Common myeloid progenitor, CD34-positive (primary cell): ENCODE results near the gene PLBD1.

ENCODE experiments used
- CTCF ChIA-PET: fragments of 350-600 bp; sonication (Branson Sonifier 250); formaldehyde crosslinking; loops from one replicate; lab custom pipeline; 2021; ENCODE audit warnings: antibody characterized with exemption; lab: Charles Lee
- POLR2A ChIA-PET: fragments of 350-600 bp; sonication (Branson Sonifier 250); formaldehyde crosslinking; loops from one replicate; lab custom pipeline; 2021; ENCODE audit warnings: antibody characterized with exemption; lab: Charles Lee
- DNase-seq, 3 donors: peaks; one replicate each; pipeline versions ENCODE4 v3.0.0 to v3.0.0-alpha.2; 2013
- H3K27ac ChIP-seq, 2 experiments: 1 replicate in 1 of 2; 2 replicates in 1 of 2; pipeline ENCODE4 v1.7.0; 2013; ENCODE audit warnings: inconsistent platforms in 2 of 2, low read length in 2 of 2, mild to moderate bottlenecking in 2 of 2, low read depth in 1 of 2, moderate library complexity in 1 of 2; ENCODE audit not compliant: severe bottlenecking in 2 of 2, insufficient read depth in 1 of 2, poor library complexity in 1 of 2
- H3K27me3 ChIP-seq, 5 experiments: replicated peaks in 2 of 5; 1 replicate in 3 of 5; 2 replicates in 2 of 5; pipeline versions ENCODE4 v1.6.1 to v1.7.0; 2013; ENCODE audit warnings: low read length in 4 of 5, mild to moderate bottlenecking in 2 of 5, moderate library complexity in 2 of 5, inconsistent platforms in 1 of 5; ENCODE audit not compliant: insufficient read depth in 5 of 5, control insufficient read depth in 4 of 5
- H3K36me3 ChIP-seq, 4 experiments: 1 replicate in 2 of 4; 2 replicates in 2 of 4; pipeline versions ENCODE4 v1.6.1 to v1.7.0; 2013; ENCODE audit warnings: low read length in 3 of 4, control low read depth in 1 of 4, mild to moderate bottlenecking in 1 of 4; ENCODE audit not compliant: control insufficient read depth in 4 of 4, insufficient read depth in 4 of 4
- H3K4me1 ChIP-seq, 4 experiments: 1 replicate in 3 of 4; 2 replicates in 1 of 4; pipeline versions ENCODE4 v1.6.1 to v1.7.1; 2013; ENCODE audit warnings: low read length in 3 of 4, mild to moderate bottlenecking in 3 of 4, control low read depth in 1 of 4, inconsistent platforms in 1 of 4, moderate library complexity in 1 of 4; ENCODE audit not compliant: control insufficient read depth in 4 of 4, insufficient read depth in 4 of 4; ENCODE audit errors: control extremely low read depth in 1 of 4
- H3K4me3 ChIP-seq, 7 experiments: 1 replicate in 4 of 7; 2 replicates in 3 of 7; pipeline versions ENCODE4 v1.5.1 to v1.7.0; 2013; ENCODE audit warnings: mild to moderate bottlenecking in 7 of 7, low read length in 6 of 7, moderate library complexity in 6 of 7, inconsistent platforms in 2 of 7, low read depth in 2 of 7, control low read depth in 1 of 7; ENCODE audit not compliant: insufficient read depth in 4 of 7, control insufficient read depth in 1 of 7; ENCODE audit errors: extremely low read depth in 1 of 7
- H3K9me3 ChIP-seq, 5 experiments: 1 replicate in 4 of 5; 2 replicates in 1 of 5; pipeline versions ENCODE4 v1.6.1 to v1.7.1; 2013; ENCODE audit warnings: low read length in 4 of 5, mild to moderate bottlenecking in 2 of 5, inconsistent platforms in 1 of 5, low read depth in 1 of 5, moderate library complexity in 1 of 5; ENCODE audit not compliant: control insufficient read depth in 4 of 5, insufficient read depth in 2 of 5; ENCODE audit errors: control extremely low read depth in 1 of 5
- WGBS: methylation state at CpG from one replicate; pipeline ENCODE4 v1.1.5; 2013; ENCODE audit not compliant: insufficient coverage; 5-methylcytosine and 5-hydroxymethylcytosine counted together

PLBD1 gene

DNA sequence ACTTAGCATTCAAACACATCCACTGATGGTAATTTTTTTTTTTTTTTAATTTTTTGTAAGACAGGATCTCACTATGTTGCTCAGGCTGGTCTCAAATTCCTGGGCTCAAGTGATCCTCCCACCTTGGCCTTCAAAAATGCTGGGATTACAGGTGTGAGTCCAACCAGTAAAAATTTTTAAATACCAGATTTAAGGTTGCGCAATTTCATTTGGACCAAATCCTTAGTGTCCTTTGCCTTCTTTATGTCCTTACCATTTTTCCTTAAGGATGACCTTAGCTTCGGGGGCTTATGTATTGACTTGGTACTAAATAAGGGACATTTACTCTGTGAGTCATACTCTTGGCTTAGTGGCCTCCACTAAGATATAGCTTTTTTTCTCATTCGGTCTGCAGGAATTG lies 4.1 kb upstream of the PLBD1 start:
- CTCF ChIA-PET: interaction anchor here (0.6 to 1.4 kb wide), 5 partner anchors 17 to 231 kb away, joined by 3 to 4 read pairs (median 3); no protein-coding TSS in a partner anchor
- POLR2A ChIA-PET: no interaction called here

DNA sequence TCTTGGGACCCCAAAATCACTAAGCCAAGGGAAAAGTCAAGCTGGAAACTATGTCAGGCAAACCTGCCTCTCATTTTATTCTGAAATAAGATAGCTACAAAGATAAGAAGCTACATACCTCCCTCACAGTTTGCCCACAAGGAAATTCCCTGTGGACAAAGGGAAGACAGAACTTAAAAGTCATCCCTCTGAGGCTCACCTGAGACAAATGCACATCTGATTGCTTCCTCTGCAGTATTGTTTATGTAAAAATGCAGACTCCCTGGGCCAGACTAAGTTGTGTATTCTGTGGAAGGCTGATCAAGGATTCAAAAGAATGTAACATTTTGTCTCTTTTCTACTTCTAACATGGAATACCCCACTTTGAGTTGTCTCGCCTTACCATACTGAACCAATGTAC lies 2.5 kb upstream of the PLBD1 start:
- DNase-seq: no peak
- no peaks in the 10 kb centered on the region for H3K36me3 ChIP-seq
- ChIA-PET CTCF (interaction anchor here (1.0 to 1.4 kb wide), 3 partner anchors 10 to 48 kb away, joined by 3 read pairs; no protein-coding TSS in a partner anchor), POLR2A (no interaction called here)
- peaks cover 3 to 15% (median 10%) of the 10 kb centered on the region in 4 experiments for H3K4me1 ChIP-seq
- no peak overlapping the region for H3K27ac ChIP-seq
- 100% methylated on average over 1 of the region's 1 CpG for WGBS
- H3K27me3 ChIP-seq: peaks cover 2 to 70% (median 22%) of the 10 kb centered on the region in 5 experiments
- no peaks in the 10 kb centered on the region for H3K9me3 ChIP-seq
- no peak overlapping the region for H3K4me3 ChIP-seq

More for the DNA sequence above, 4.1 kb upstream of the PLBD1 start:
- H3K4me1 ChIP-seq: peaks cover 0 to 17% (median 10%) of the 10 kb centered on the region in 4 experiments
- H3K4me3 ChIP-seq: no peak overlapping the region
- H3K36me3 ChIP-seq: no peaks in the 10 kb centered on the region
- peaks cover 2 to 66% (median 17%) of the 10 kb centered on the region in 5 experiments for H3K27me3 ChIP-seq
- H3K9me3 ChIP-seq: no peaks in the 10 kb centered on the region
- DNase-seq: no peak
- 100% methylated on average over 2 of the region's 3 CpGs for WGBS
- no peak overlapping the region for H3K27ac ChIP-seq

DNA sequence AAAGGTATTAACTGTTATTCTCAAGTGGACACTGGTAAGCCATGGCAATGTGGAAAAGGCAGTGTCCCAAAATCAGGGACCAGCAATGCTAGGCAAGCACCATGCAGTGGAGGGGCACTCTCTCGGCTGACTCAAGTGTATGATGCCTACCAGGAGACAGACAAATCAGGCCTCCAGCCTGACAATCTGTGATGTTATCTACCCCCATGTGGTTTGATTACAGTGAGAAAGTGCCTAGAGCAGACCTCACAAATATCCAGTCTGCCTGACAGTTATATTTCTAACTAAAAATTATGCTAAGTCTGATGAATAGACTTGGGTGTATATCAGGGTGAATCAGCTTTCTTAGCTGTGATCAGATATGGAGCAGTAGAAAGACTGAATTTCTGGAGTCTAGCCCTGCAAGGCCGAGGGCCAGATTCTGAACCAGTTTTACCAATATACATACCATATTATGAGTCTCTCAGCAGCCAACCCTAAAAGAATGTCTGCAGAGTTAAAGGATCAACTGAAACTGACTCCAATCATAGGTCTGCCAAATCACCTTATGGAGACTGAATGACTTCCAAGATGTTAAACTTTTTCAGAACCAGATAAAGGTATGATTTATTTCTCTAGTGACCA lies 3.2 kb downstream of the PLBD1 start:
- ChIA-PET CTCF (no interaction called here), POLR2A (no interaction called here)
- 100% methylated on average over 2 of the region's 2 CpGs for WGBS
- no peaks in the 10 kb centered on the region for H3K36me3 ChIP-seq
- H3K27me3 ChIP-seq: peaks cover 0 to 38% (median 15%) of the 10 kb centered on the region in 5 experiments
- H3K4me3 ChIP-seq: no peak overlapping the region
- H3K4me1 ChIP-seq: peaks cover 4 to 10% (median 10%) of the 10 kb centered on the region in 4 experiments
- H3K27ac ChIP-seq: no peak overlapping the region
- DNase-seq: no peak
- no peaks in the 10 kb centered on the region for H3K9me3 ChIP-seq

DNA sequence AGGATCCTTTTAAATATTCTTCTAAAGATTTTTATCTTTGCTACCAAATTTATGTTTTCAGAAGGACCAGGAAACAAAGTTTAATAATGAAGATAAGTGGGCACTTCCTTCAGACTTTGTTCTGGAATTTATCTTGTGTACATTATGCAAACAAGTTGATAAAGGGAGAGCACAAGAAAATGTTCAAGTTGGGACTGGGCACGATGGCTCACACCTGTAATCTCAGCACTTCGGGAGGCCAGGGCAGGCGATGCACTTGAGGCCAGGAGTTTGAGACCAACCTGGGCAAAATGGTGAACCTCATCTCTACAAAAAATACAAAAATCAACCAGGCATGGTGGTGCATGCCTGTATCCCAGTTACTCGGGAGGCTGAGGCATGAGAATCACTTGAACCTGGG lies 4.6 kb downstream of the PLBD1 start:
- Histone ChIP-seq H3K9me3 (no peaks in the 10 kb centered on the region), H3K27ac (no peak overlapping the region), H3K4me3 (no peak overlapping the region), H3K4me1 (peaks cover 13 to 21% (median 15%) of the 10 kb centered on the region in 4 experiments), H3K36me3 (no peaks in the 10 kb centered on the region), H3K27me3 (peaks cover 0 to 26% (median 11%) of the 10 kb centered on the region in 5 experiments)
- ChIA-PET POLR2A (no interaction called here), CTCF (no interaction called here)
- 87% methylated on average over 4 of the region's 4 CpGs for WGBS
- no peak for DNase-seq

DNA sequence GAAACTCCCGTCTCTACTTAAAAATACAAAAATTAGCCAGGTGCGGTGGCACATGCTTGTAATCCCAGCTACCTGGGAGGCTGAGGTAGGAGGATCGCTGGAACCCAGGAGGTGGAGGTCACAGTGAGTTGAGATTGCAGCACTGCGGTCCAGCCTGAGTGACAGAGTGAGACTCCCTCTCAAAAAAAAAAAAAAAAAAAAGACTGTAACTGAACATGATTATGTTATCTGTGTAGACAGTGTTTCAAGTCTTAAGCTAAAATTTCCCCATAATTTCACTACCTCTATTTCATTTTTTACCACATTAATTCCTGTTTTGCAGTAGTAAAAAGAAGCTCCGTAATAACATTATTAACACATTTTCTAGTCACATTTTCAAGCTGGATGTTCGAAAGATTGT lies 5.4 kb downstream of the PLBD1 start:
- Histone ChIP-seq H3K4me3 (no peak overlapping the region), H3K36me3 (no peaks in the 10 kb centered on the region), H3K27me3 (peaks cover 0 to 19% (median 7%) of the 10 kb centered on the region in 5 experiments), H3K9me3 (no peaks in the 10 kb centered on the region), H3K27ac (no peak overlapping the region), H3K4me1 (peaks cover 7 to 14% (median 12%) of the 10 kb centered on the region in 4 experiments)
- ChIA-PET POLR2A (no interaction called here), CTCF (interaction anchor here (0.6 kb wide), 1 partner anchor 751 kb away, joined by 3 read pairs; no protein-coding TSS in a partner anchor)
- DNase-seq: no peak
- 94% methylated on average over 3 of the region's 6 CpGs for WGBS

DNA sequence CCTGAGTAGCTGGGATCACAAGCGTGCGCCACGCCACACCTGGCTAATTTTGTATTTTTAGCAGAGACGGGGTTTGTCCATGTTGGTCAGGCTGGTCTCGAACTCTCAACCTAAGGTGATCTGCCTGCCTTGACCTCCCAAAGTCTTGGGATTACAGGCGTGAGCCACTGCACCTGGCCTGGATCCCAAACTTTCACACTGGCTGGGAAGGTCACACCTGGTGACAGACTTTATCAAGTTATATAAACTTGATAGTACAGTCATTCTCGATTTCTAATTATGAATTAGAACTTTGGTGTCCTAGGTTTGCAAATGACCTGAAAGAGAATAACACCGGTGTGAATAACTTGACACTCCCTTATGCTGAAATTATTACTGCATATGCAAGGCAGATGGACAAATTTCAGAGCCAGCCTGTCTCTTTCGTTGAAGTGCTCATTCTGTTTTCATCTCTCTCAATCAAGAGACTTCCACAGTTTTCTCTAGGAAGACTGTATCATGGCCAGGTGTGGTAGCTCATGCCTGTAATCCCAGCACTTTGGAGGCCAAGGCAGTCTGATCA lies 5.9 kb downstream of the PLBD1 start:
- Histone ChIP-seq H3K9me3 (no peaks in the 10 kb centered on the region), H3K27me3 (peaks cover 0 to 14% (median 7%) of the 10 kb centered on the region in 5 experiments)
- POLR2A ChIA-PET: no interaction called here

More for the DNA sequence above, 5.9 kb downstream of the PLBD1 start:
- H3K4me3 ChIP-seq: no peak overlapping the region
- no peak overlapping the region for H3K27ac ChIP-seq
- CTCF ChIA-PET: interaction anchor here (0.6 to 1.4 kb wide), 2 partner anchors 26 to 752 kb away, joined by 3 read pairs; no protein-coding TSS in a partner anchor
- WGBS: over 99% methylated on average over 9 of the region's 9 CpGs
- H3K4me1 ChIP-seq: peaks cover 4 to 13% (median 9%) of the 10 kb centered on the region in 4 experiments
- H3K36me3 ChIP-seq: no peaks in the 10 kb centered on the region
- DNase-seq: no peak
